ENCODE data around the gene ENAM.

ENAM gene

GRCh38 chr4:70606459-70606858 is 22.1 kb upstream of the ENAM start:
- POLR2A ChIA-PET: no interaction called here
- DNase-seq (ENCODE audit: extremely low spot score): no peak
- CTCF ChIA-PET: no interaction called here
- TF ChIP-seq L3MBTL2 (conservative IDR thresholded peaks at IDR 0.05) (no peak), BHLHE40 (IDR thresholded peaks at IDR 0.05; ENCODE audit: borderline replicate concordance) (no peak), HDGF (IDR thresholded peaks at IDR 0.05; ENCODE audit: borderline replicate concordance) (no peak), TARDBP (IDR thresholded peaks at IDR 0.05) (no peak), SP1 (IDR thresholded peaks at IDR 0.05) (no peak), ZNF384 (IDR thresholded peaks at IDR 0.05) (no peak), ARNT (IDR thresholded peaks at IDR 0.05) (no peak), PKNOX1 (IDR thresholded peaks at IDR 0.05) (no peak), FOXA1 (IDR thresholded peaks at IDR 0.05) (no peak), LEF1 (IDR thresholded peaks at IDR 0.05; ENCODE audit: borderline replicate concordance) (no peak), ELF4 (IDR thresholded peaks at IDR 0.05) (no peak), NFRKB (IDR thresholded peaks at IDR 0.05) (no peak), CTBP1 (IDR thresholded peaks at IDR 0.05; ENCODE audit: borderline replicate concordance) (no peak), FOXK2 (IDR thresholded peaks at IDR 0.05) (no peak)

GRCh38 chr4:70607334-70607853 is 21.1 kb upstream of the ENAM start:
- DNase-seq (ENCODE audit: extremely low spot score): no peak
- POLR2A ChIA-PET: no interaction called here
- CTCF ChIA-PET: no interaction called here
- no peak for TF ChIP-seq ZNF384 (IDR thresholded peaks at IDR 0.05)
- TF ChIP-seq L3MBTL2 (conservative IDR thresholded peaks at IDR 0.05): no peak
- TF ChIP-seq PKNOX1 (IDR thresholded peaks at IDR 0.05): no peak
- TF ChIP-seq ARNT (IDR thresholded peaks at IDR 0.05): no peak
- no peak for TF ChIP-seq CTBP1 (IDR thresholded peaks at IDR 0.05; ENCODE audit: borderline replicate concordance)
- TF ChIP-seq SP1 (IDR thresholded peaks at IDR 0.05): no peak
- TF ChIP-seq ELF4 (IDR thresholded peaks at IDR 0.05): no peak
- TF ChIP-seq SUZ12 (IDR thresholded peaks at IDR 0.05): no peak
- no peak for TF ChIP-seq LEF1 (IDR thresholded peaks at IDR 0.05; ENCODE audit: borderline replicate concordance)
- TF ChIP-seq TARDBP (IDR thresholded peaks at IDR 0.05): no peak
- no peak for TF ChIP-seq FOXK2 (IDR thresholded peaks at IDR 0.05)
- no peak for TF ChIP-seq HDGF (IDR thresholded peaks at IDR 0.05; ENCODE audit: borderline replicate concordance)
- TF ChIP-seq NFRKB (IDR thresholded peaks at IDR 0.05): no peak
- no peak for TF ChIP-seq FOXM1 (IDR thresholded peaks at IDR 0.05; ENCODE audit: borderline replicate concordance)
- TF ChIP-seq BHLHE40 (IDR thresholded peaks at IDR 0.05; ENCODE audit: borderline replicate concordance): no peak
- no peak for TF ChIP-seq FOXA1 (IDR thresholded peaks at IDR 0.05)

GRCh38 chr4:70608324-70608723 is 20.2 kb upstream of the ENAM start:
- ChIA-PET POLR2A (no interaction called here), CTCF (no interaction called here)
- no peak for TF ChIP-seq ZNF384 (IDR thresholded peaks at IDR 0.05)
- TF ChIP-seq BHLHE40 (IDR thresholded peaks at IDR 0.05; ENCODE audit: borderline replicate concordance): no peak
- no peak for TF ChIP-seq SP1 (IDR thresholded peaks at IDR 0.05)
- no peak for TF ChIP-seq ARNT (IDR thresholded peaks at IDR 0.05)
- no peak for TF ChIP-seq TARDBP (IDR thresholded peaks at IDR 0.05)
- no peak for TF ChIP-seq HDGF (IDR thresholded peaks at IDR 0.05; ENCODE audit: borderline replicate concordance)
- TF ChIP-seq LEF1 (IDR thresholded peaks at IDR 0.05; ENCODE audit: borderline replicate concordance): no peak
- no peak for TF ChIP-seq ELF4 (IDR thresholded peaks at IDR 0.05)
- DNase-seq (ENCODE audit: extremely low spot score): no peak

- no peak for DNase-seq (ENCODE audit: extremely low spot score)
- ChIA-PET POLR2A (interaction anchor here (0.7 kb wide), 1 partner anchor 12 kb away, joined by 3 read pairs; no protein-coding TSS in a partner anchor), CTCF (interaction anchor here (1.0 kb wide), 1 partner anchor 571 kb away, joined by 5 read pairs; no protein-coding TSS in a partner anchor)
- TF ChIP-seq SP1 (IDR thresholded peaks at IDR 0.05) (no peak), FOXK2 (IDR thresholded peaks at IDR 0.05) (no peak), NFRKB (IDR thresholded peaks at IDR 0.05) (no peak), FOXA1 (IDR thresholded peaks at IDR 0.05) (no peak), FOXM1 (IDR thresholded peaks at IDR 0.05; ENCODE audit: borderline replicate concordance) (no peak), PKNOX1 (IDR thresholded peaks at IDR 0.05) (no peak), ELF4 (IDR thresholded peaks at IDR 0.05) (no peak), CTBP1 (IDR thresholded peaks at IDR 0.05; ENCODE audit: borderline replicate concordance) (no peak), ARNT (IDR thresholded peaks at IDR 0.05) (no peak), HDGF (IDR thresholded peaks at IDR 0.05; ENCODE audit: borderline replicate concordance) (no peak), TARDBP (IDR thresholded peaks at IDR 0.05) (no peak), BHLHE40 (IDR thresholded peaks at IDR 0.05; ENCODE audit: borderline replicate concordance) (no peak), SUZ12 (IDR thresholded peaks at IDR 0.05) (no peak), ZNF384 (IDR thresholded peaks at IDR 0.05) (no peak), L3MBTL2 (conservative IDR thresholded peaks at IDR 0.05) (no peak)
These were observed 15.0 kb upstream of the ENAM start for GRCh38 chr4:70613306-70614183.

- TF ChIP-seq SUZ12 (IDR thresholded peaks at IDR 0.05) (no peak), CTBP1 (IDR thresholded peaks at IDR 0.05; ENCODE audit: borderline replicate concordance) (no peak), ZNF384 (IDR thresholded peaks at IDR 0.05) (no peak), FOXA1 (IDR thresholded peaks at IDR 0.05) (no peak), LEF1 (IDR thresholded peaks at IDR 0.05; ENCODE audit: borderline replicate concordance) (no peak), SP1 (IDR thresholded peaks at IDR 0.05) (no peak), BHLHE40 (IDR thresholded peaks at IDR 0.05; ENCODE audit: borderline replicate concordance) (no peak), HDGF (IDR thresholded peaks at IDR 0.05; ENCODE audit: borderline replicate concordance) (no peak), FOXM1 (IDR thresholded peaks at IDR 0.05; ENCODE audit: borderline replicate concordance) (no peak), L3MBTL2 (conservative IDR thresholded peaks at IDR 0.05) (no peak)
- CTCF ChIA-PET: interaction anchor here (1.0 kb wide), 1 partner anchor 570 kb away, joined by 5 read pairs; no protein-coding TSS in a partner anchor
- POLR2A ChIA-PET: interaction anchor here (0.7 kb wide), 1 partner anchor 13 kb away, joined by 3 read pairs; no protein-coding TSS in a partner anchor
- DNase-seq (ENCODE audit: extremely low spot score): no peak
These were observed 14.4 kb upstream of the ENAM start for GRCh38 chr4:70614184-70614555.

Data from HEK293T (cell line).